HG03571 (cell line): ENCODE measurements around the gene NUDT21.
"Not testable (repeated sequence)": the region's sequence is repeated elsewhere in the genome, so short reads cannot be mapped to it uniquely, and the experiment has no call there.

Source experiments
- ATAC-seq: cut with Tn5 transposase; IDR thresholded peaks from one replicate; pipeline ENCODE4 v1.9.1; 2021; ENCODE audit not compliant: unreplicated experiment

The NUDT21 gene

GRCh38 chr16:56380778-56381485 lies 70.2 kb downstream of the NUDT21 start:
- not testable (repeated sequence) for ATAC-seq
